ENCODE measurements around the gene SYNM. TPM values are rescaled to one million over a fixed set of nuclear protein-coding genes. Genes with fewer than 3 reads are reported as not detected.

SYNM gene
- polyA plus RNA-seq, 1 experiment: 3.2 TPM

- ChIA-PET CTCF (no interaction called here), POLR2A (no interaction called here)
- DNase-seq (ENCODE audit: low read depth, low spot score): no peak
- H3K27me3 ChIP-seq (ENCODE audit: control insufficient read depth, insufficient read depth, low read length): no peaks in the 10 kb centered on the region
- TF ChIP-seq CTCF (IDR thresholded peaks at IDR 0.05; ENCODE audit: low read depth, low read length): no peak
- no peak overlapping the region for H3K4me3 ChIP-seq (ENCODE audit: low read depth, low read length)
- no peaks in the 10 kb centered on the region for H3K9me3 ChIP-seq (ENCODE audit: control insufficient read depth, insufficient read depth, low read length)
- H3K27ac ChIP-seq (ENCODE audit: low read depth, low read length): no peak overlapping the region
These were observed 44.0 kb downstream of the SYNM start for GRCh38 chr15:99148851-99149276.

- ChIA-PET POLR2A (no interaction called here), CTCF (no interaction called here)
- Histone ChIP-seq H3K27ac (ENCODE audit: low read depth, low read length) (no peak overlapping the region), H3K9me3 (ENCODE audit: control insufficient read depth, insufficient read depth, low read length) (no peaks in the 10 kb centered on the region), H3K27me3 (ENCODE audit: control insufficient read depth, insufficient read depth, low read length) (no peaks in the 10 kb centered on the region), H3K4me3 (ENCODE audit: low read depth, low read length) (no peak overlapping the region)
- no peak for TF ChIP-seq CTCF (IDR thresholded peaks at IDR 0.05; ENCODE audit: low read depth, low read length)
- no peak for DNase-seq (ENCODE audit: low read depth, low spot score)
These were observed 44.5 kb downstream of the SYNM start for GRCh38 chr15:99149366-99149765.

- Histone ChIP-seq H3K27ac (ENCODE audit: low read depth, low read length) (no peak overlapping the region), H3K27me3 (ENCODE audit: control insufficient read depth, insufficient read depth, low read length) (no peaks in the 10 kb centered on the region), H3K4me3 (ENCODE audit: low read depth, low read length) (no peak overlapping the region), H3K9me3 (ENCODE audit: control insufficient read depth, insufficient read depth, low read length) (no peaks in the 10 kb centered on the region)
- ChIA-PET CTCF (no interaction called here), POLR2A (no interaction called here)
- no peak for DNase-seq (ENCODE audit: low read depth, low spot score)
- TF ChIP-seq CTCF (IDR thresholded peaks at IDR 0.05; ENCODE audit: low read depth, low read length): no peak
These were observed 46.3 kb downstream of the SYNM start for GRCh38 chr15:99151156-99151555.

- Histone ChIP-seq H3K27ac (ENCODE audit: low read depth, low read length) (no peak overlapping the region), H3K4me3 (ENCODE audit: low read depth, low read length) (no peak overlapping the region), H3K9me3 (ENCODE audit: control insufficient read depth, insufficient read depth, low read length) (no peaks in the 10 kb centered on the region), H3K27me3 (ENCODE audit: control insufficient read depth, insufficient read depth, low read length) (no peaks in the 10 kb centered on the region)
- ChIA-PET CTCF (no interaction called here), POLR2A (no interaction called here)
- DNase-seq (ENCODE audit: low read depth, low spot score): no peak
- TF ChIP-seq CTCF (IDR thresholded peaks at IDR 0.05; ENCODE audit: low read depth, low read length): no peak
These were observed 48.2 kb downstream of the SYNM start for GRCh38 chr15:99153026-99153535.

GRCh38 chr15:99154271-99154670, 49.4 kb downstream of the SYNM start:
- ChIA-PET CTCF (no interaction called here), POLR2A (no interaction called here)
- Histone ChIP-seq H3K27me3 (ENCODE audit: control insufficient read depth, insufficient read depth, low read length) (no peaks in the 10 kb centered on the region), H3K27ac (ENCODE audit: low read depth, low read length) (no peak overlapping the region), H3K4me3 (ENCODE audit: low read depth, low read length) (no peak overlapping the region), H3K9me3 (ENCODE audit: control insufficient read depth, insufficient read depth, low read length) (no peaks in the 10 kb centered on the region; the same call in 1 of the 2 replicates)
- no peak for TF ChIP-seq CTCF (IDR thresholded peaks at IDR 0.05; ENCODE audit: low read depth, low read length)
- no peak for DNase-seq (ENCODE audit: low read depth, low spot score)
